ENCODE measurements around the gene FBXO42.

DNA sequence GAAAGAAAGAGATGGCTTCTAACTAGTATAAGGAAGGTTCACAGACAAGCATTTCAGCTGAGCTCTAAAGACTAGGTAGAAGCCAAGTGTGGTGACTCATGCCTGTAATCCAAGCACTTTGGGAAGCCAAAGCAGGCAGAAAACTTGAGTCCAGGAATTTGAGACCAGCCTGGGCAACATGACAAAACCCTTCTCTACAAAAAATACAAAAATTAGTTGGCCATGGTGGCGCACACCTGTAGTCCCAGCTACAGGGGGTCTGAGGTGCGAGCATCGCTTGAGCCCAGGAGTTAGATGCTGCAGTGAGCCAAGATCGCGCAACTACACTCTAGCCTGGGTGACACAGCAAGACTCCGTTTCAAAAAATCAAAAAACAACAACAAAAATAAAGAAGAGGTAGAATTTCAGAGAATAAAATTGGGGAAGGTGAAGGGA, 27.8 kb downstream of the FBXO42 start:
- TF ChIP-seq POLR2A (IDR thresholded peaks at IDR 0.05): no peak
- TF ChIP-seq, protein P1, sequence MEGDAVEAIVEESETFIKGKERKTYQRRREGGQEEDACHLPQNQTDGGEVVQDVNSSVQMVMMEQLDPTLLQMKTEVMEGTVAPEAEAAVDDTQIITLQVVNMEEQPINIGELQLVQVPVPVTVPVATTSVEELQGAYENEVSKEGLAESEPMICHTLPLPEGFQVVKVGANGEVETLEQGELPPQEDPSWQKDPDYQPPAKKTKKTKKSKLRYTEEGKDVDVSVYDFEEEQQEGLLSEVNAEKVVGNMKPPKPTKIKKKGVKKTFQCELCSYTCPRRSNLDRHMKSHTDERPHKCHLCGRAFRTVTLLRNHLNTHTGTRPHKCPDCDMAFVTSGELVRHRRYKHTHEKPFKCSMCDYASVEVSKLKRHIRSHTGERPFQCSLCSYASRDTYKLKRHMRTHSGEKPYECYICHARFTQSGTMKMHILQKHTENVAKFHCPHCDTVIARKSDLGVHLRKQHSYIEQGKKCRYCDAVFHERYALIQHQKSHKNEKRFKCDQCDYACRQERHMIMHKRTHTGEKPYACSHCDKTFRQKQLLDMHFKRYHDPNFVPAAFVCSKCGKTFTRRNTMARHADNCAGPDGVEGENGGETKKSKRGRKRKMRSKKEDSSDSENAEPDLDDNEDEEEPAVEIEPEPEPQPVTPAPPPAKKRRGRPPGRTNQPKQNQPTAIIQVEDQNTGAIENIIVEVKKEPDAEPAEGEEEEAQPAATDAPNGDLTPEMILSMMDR (IDR thresholded peaks at IDR 0.05): no peak

All from right lobe of liver (tissue), 4 donors.